Measurements from ENCODE around the gene ATG12.

DNA sequence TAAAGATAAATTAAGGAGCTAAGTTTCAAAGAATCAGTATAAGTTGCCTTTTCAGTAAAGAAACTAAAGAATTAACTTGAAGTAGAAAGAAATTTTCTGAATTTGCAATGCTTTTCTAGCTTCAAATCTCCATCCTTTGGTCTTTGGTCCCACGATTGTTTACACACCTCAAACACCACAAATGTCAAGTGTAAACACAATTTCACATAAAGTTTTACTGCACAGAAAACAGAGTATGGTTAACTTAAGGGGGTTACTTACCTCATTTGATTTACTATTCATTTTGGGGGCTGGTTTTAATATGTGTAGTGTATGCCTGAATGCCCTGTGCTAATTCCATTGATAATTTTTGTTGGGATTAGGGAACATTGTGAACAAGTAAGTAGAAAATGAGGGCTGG, 29.0 kb downstream of the ATG12 start:
- no peak for TF ChIP-seq POLR2A (IDR thresholded peaks at IDR 0.05)
- TF ChIP-seq, protein P1, sequence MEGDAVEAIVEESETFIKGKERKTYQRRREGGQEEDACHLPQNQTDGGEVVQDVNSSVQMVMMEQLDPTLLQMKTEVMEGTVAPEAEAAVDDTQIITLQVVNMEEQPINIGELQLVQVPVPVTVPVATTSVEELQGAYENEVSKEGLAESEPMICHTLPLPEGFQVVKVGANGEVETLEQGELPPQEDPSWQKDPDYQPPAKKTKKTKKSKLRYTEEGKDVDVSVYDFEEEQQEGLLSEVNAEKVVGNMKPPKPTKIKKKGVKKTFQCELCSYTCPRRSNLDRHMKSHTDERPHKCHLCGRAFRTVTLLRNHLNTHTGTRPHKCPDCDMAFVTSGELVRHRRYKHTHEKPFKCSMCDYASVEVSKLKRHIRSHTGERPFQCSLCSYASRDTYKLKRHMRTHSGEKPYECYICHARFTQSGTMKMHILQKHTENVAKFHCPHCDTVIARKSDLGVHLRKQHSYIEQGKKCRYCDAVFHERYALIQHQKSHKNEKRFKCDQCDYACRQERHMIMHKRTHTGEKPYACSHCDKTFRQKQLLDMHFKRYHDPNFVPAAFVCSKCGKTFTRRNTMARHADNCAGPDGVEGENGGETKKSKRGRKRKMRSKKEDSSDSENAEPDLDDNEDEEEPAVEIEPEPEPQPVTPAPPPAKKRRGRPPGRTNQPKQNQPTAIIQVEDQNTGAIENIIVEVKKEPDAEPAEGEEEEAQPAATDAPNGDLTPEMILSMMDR (IDR thresholded peaks at IDR 0.05), result no peak
- TF ChIP-seq POLR2AphosphoS5 (IDR thresholded peaks at IDR 0.05; ENCODE audit: insufficient read depth in 1 of 2, low read depth in 1 of 2), result no peak
